ENCODE results near the gene SLC38A8. TPM values are rescaled to one million over a fixed set of nuclear protein-coding genes. Genes with fewer than 3 reads are reported as not detected.
A peak's percentile ranks its signal among the peaks of the same experiment; 100 is the strongest.

The SLC38A8 gene
- total and polyA plus RNA-seq, 8 donors = 0.14 to 0.49 (median 0.34) TPM; not detected in 4

DNA sequence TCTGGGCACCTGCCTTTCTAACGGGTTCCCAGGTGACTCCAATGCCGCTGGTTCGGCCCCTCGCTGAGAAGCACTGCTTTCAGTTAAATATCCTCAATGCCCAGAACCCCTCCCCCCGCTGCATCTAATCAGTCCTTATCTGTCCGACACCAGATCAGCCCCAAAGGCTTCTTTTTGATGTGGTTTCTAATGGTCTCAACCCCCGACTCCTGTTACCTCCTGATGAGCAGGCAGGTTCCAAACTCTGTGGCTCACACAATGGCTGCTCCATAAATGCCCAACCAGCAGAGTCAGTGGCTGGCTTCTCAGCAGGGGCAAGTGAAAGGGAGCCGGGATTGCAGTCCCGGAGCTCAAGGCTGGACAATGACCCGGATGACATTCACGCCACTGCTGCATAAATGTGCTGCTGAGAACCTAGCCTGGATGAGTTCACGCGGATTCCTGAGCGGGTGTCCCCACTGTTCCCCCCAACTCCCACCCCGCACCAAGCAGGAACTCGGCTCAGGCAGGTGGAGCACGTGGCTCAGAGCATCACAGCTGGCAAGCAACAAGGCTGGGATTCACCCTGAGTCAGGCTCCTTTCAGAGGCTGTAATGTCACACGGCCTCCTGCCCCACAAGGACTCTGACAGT is 1.0 kb upstream of the SLC38A8 start:
- DNase-seq = peak in 1 of 6 donors; percentile 43
- Histone ChIP-seq H3K36me3 (no peaks in the 10 kb centered on the region), H3K4me1 (peaks cover 2 to 5% (median 5%) of the 10 kb centered on the region in 3 donors), H3K4me3 (no peak overlapping the region), H3K9me3 (no peaks in the 10 kb centered on the region), H3K27ac (no peak overlapping the region), H3K27me3 (no peaks in the 10 kb centered on the region)
- WGBS, 2 donors = 59 to 63% methylated on average over 18 of the region's 18 CpGs
- no peak for FAIRE-seq
- no peak for ATAC-seq
- TF ChIP-seq, protein P1, sequence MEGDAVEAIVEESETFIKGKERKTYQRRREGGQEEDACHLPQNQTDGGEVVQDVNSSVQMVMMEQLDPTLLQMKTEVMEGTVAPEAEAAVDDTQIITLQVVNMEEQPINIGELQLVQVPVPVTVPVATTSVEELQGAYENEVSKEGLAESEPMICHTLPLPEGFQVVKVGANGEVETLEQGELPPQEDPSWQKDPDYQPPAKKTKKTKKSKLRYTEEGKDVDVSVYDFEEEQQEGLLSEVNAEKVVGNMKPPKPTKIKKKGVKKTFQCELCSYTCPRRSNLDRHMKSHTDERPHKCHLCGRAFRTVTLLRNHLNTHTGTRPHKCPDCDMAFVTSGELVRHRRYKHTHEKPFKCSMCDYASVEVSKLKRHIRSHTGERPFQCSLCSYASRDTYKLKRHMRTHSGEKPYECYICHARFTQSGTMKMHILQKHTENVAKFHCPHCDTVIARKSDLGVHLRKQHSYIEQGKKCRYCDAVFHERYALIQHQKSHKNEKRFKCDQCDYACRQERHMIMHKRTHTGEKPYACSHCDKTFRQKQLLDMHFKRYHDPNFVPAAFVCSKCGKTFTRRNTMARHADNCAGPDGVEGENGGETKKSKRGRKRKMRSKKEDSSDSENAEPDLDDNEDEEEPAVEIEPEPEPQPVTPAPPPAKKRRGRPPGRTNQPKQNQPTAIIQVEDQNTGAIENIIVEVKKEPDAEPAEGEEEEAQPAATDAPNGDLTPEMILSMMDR (IDR thresholded peaks at IDR 0.05) = no peak
- intact Hi-C loops (cut with DNase I) = loop anchor here in 1 of 3 donors (10.0 kb wide), 1 partner anchor 79 kb away; the partner anchor contains the start of gene NECAB2

DNA sequence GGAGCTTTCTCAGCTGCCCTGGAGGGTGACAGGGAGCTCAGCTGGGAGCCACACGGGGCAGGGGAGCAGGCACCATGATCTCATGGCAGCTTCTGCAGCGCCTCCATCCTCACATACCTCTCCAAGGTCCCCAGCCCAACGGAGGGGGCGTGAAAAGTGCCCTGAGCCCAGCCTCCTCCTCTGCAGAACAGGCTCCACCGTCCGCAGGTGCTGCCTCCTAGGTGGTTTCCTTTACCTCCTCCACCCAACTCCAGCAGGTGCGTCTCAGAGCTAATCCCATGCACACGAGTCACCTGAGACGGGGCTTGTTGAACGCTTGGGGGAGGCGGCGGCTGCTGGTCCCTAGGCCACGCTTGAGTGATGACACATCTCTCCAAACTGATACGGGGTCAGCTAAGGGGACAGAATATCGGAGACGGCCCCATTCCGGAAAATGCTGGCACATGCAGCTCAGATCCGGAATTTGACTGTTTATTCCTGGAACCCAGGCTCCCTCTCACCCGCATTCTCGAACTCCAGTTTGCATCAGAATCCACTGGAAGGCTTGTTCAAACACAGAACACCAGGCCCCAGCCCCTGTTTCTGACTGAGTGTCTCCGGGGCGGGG is 387 bp upstream of the SLC38A8 start:
- WGBS, 2 donors = 62 to 66% methylated on average over 22 of the region's 22 CpGs
- Histone ChIP-seq H3K4me1 (peaks cover 0 to 3% (median 0%) of the 10 kb centered on the region in 3 donors), H3K27me3 (no peaks in the 10 kb centered on the region), H3K9me3 (no peaks in the 10 kb centered on the region), H3K27ac (no peak overlapping the region), H3K36me3 (no peaks in the 10 kb centered on the region), H3K4me3 (no peak overlapping the region)
- TF ChIP-seq, protein P1 (IDR thresholded peaks at IDR 0.05) = no peak
- ATAC-seq (no peak), FAIRE-seq (no peak), DNase-seq (peak in 1 of 6 donors; percentile 54)
- intact Hi-C loops (cut with DNase I) = loop anchor here in 1 of 3 donors (10.0 kb wide), 1 partner anchor 78 kb away; the partner anchor contains the start of gene NECAB2

DNA sequence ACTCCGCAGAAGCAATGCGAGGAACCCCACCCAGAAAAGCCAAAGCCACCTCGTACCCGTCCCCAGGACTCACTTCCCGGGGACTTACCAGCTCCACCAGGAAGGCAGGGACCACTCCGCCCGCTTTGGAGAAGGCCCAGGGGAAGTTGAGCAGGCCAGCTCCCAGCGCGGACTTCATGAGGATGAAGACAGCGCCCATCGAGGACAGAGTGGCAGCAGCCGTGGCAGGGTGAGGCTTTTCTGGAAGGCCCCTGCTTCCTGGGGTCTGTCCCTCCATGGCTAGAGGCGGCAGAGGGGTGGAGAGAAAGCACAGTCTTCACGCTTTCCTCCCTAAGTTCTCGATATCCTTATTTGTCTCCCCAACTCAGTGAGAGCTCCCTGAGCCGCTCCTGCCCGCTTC is 714 bp downstream of the SLC38A8 start:
- Histone ChIP-seq H3K27me3 (no peaks in the 10 kb centered on the region), H3K36me3 (no peaks in the 10 kb centered on the region), H3K4me1 (no peaks in the 10 kb centered on the region), H3K27ac (no peak overlapping the region), H3K4me3 (no peak overlapping the region), H3K9me3 (no peaks in the 10 kb centered on the region)
- intact Hi-C loops (cut with DNase I) = loop anchor here in 1 of 3 donors (10.0 kb wide), 1 partner anchor 77 kb away; the partner anchor contains the start of gene NECAB2
- no peak for ATAC-seq
- FAIRE-seq = no peak
- TF ChIP-seq, protein P1 (IDR thresholded peaks at IDR 0.05) = no peak
- DNase-seq = peak in 1 of 6 donors; percentile 44
- WGBS, 2 donors = 87 to 92% methylated on average over 17 of the region's 17 CpGs

DNA sequence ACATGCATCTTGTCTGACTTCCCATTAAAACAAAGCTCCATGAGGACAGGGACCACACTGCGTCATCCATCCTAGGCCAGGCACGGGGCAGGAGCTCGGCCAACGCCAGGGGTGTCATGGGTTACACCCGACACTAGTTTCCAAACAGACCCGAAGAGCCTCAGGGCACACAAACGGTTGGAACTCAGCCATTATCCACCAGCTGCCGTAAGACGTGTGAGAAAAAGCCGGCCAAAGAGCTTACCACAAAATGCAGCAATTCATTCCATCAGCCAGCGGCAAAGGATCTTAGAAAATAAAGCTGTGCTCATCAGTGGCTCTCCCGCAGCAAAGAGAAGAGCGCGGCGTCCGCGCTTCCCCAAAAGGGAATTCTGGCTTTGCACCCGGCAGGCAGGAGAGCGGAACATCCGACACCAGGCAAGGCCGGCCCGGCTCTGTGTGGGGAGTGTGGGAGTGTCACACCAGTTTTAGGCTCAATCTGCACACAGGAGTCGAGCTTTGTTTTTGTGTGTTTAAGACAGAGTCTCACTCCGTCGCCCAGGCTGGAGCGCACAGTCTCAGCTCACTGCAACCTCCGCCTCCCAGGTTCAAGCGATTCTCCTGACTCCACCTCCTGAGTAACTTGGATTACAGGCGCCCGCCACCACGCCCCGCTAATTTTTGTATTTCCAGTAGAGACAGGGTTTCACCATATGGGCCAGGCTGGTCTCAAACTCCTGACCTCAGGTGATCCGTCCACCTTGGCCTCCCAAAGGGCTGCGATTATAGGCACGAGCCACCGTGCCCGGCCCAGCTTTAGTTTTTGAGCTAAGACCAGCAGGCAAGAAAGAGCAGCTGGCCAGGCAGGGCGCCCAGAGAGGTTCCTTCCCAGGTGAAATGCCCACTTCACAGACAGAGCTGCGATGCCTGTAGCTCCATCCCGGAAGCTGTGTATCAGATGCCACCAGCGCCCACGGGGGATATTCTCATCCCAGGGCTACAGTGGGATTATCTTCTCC is 1.5 kb downstream of the SLC38A8 start:
- Histone ChIP-seq H3K4me3 (no peak overlapping the region), H3K4me1 (no peaks in the 10 kb centered on the region), H3K9me3 (no peaks in the 10 kb centered on the region), H3K27ac (no peak overlapping the region), H3K27me3 (no peaks in the 10 kb centered on the region), H3K36me3 (no peaks in the 10 kb centered on the region)
- TF ChIP-seq, protein P1 (IDR thresholded peaks at IDR 0.05) = no peak
- 86% methylated on average over 42 of the region's 42 CpGs for WGBS, 2 donors
- DNase-seq (no peak), FAIRE-seq (no peak), ATAC-seq (no peak)
- intact Hi-C loops (cut with DNase I) = loop anchor here in 1 of 3 donors (10.0 kb wide), 1 partner anchor 76 kb away; the partner anchor contains the start of gene NECAB2
